Measurements from ENCODE around the gene RIOK3. TPM values are rescaled to one million over a fixed set of nuclear protein-coding genes. Genes with fewer than 3 reads are reported as not detected.

The RIOK3 gene
- total RNA-seq, 1 experiment from 2014 or later: 42.5 TPM

- H3K9me3 ChIP-seq (ENCODE audit: control insufficient read depth in 1 of 2, insufficient read depth in 1 of 2, low read depth in 1 of 2, low read length in 2 of 2): no peaks in the 10 kb centered on the region
- POLR2A ChIA-PET: interaction anchor here (1.3 kb wide), 1 partner anchor 211 kb away, joined by 3 read pairs; no protein-coding TSS in a partner anchor
- TF ChIP-seq FOSL1 (IDR thresholded peaks at IDR 0.05; ENCODE audit: low read depth) (no peak), MAX (IDR thresholded peaks at IDR 0.05) (no peak), SP1 (IDR thresholded peaks at IDR 0.05; ENCODE audit: low read depth) (no peak), POLR2AphosphoS5 (IDR thresholded peaks at IDR 0.05; ENCODE audit: low read depth, low read length) (no peak), CBX3 (IDR thresholded peaks at IDR 0.05; ENCODE audit: low read depth) (no peak), SRF (IDR thresholded peaks at IDR 0.05; ENCODE audit: low read depth) (no peak), REST (IDR thresholded peaks at IDR 0.05; ENCODE audit: low read depth) (no peak), TCF7L2 (IDR thresholded peaks at IDR 0.05; ENCODE audit: borderline replicate concordance, extremely low read depth, insufficient read depth, insufficient read length) (no peak), ELF1 (IDR thresholded peaks at IDR 0.05; ENCODE audit: borderline replicate concordance, low read depth) (no peak), SIN3A (IDR thresholded peaks at IDR 0.05; ENCODE audit: low read depth) (no peak), EGR1 (IDR thresholded peaks at IDR 0.05; ENCODE audit: low read depth) (no peak)
- TF ChIP-seq, protein P1, sequence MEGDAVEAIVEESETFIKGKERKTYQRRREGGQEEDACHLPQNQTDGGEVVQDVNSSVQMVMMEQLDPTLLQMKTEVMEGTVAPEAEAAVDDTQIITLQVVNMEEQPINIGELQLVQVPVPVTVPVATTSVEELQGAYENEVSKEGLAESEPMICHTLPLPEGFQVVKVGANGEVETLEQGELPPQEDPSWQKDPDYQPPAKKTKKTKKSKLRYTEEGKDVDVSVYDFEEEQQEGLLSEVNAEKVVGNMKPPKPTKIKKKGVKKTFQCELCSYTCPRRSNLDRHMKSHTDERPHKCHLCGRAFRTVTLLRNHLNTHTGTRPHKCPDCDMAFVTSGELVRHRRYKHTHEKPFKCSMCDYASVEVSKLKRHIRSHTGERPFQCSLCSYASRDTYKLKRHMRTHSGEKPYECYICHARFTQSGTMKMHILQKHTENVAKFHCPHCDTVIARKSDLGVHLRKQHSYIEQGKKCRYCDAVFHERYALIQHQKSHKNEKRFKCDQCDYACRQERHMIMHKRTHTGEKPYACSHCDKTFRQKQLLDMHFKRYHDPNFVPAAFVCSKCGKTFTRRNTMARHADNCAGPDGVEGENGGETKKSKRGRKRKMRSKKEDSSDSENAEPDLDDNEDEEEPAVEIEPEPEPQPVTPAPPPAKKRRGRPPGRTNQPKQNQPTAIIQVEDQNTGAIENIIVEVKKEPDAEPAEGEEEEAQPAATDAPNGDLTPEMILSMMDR (IDR thresholded peaks at IDR 0.05 in 2 of 3, conservative IDR thresholded peaks at IDR 0.05 in 1 of 3; ENCODE audit: borderline replicate concordance in 1 of 3, insufficient read depth in 1 of 3, low read depth in 2 of 3, low read length in 2 of 3): no peak
- H3K79me2 ChIP-seq (ENCODE audit: insufficient read depth, low read length): peaks cover 8% of the 10 kb centered on the region; the same call in 1 of the 2 replicates
- no peaks in the 10 kb centered on the region for H3K9me2 ChIP-seq (ENCODE audit: insufficient read depth)
- H4K20me1 ChIP-seq (ENCODE audit: insufficient read depth): no peaks in the 10 kb centered on the region
- H3K27ac ChIP-seq (ENCODE audit: low read depth, low read length): no peak overlapping the region
- H3K9ac ChIP-seq (ENCODE audit: low read length): no peak overlapping the region
- peaks cover 10 to 31% of the 10 kb centered on the region in 2 experiments for H3K4me1 ChIP-seq (ENCODE audit: control insufficient read depth in 1 of 2, insufficient read depth in 2 of 2, low read length in 2 of 2)
- DNase-seq (ENCODE audit: low read depth, low spot score) (no peak), ATAC-seq (no peak)
- H3K27me3 ChIP-seq (ENCODE audit: insufficient read depth, low read length): no peaks in the 10 kb centered on the region
- RAD21 ChIA-PET (ENCODE audit: low non-redundant PET in 1 of 2, low total read pairs in 2 of 2, uncharacterized antibody in 2 of 2, unreplicated experiment in 2 of 2): interaction anchor here (0.6 to 1.3 kb wide), 3 partner anchors 86 to 204 kb away, joined by 3 to 7 read pairs (median 6); no protein-coding TSS in a partner anchor
- H3K36me3 ChIP-seq (ENCODE audit: control insufficient read depth in 1 of 2, insufficient read depth in 2 of 2, low read length in 2 of 2): no peaks in the 10 kb centered on the region
- no TSS peak for BruUV-seq (replicated peaks)
- no peak overlapping the region for H3K4me3 ChIP-seq (replicated peaks in 1 of 2; ENCODE audit: low read depth in 1 of 2, low read length in 2 of 2)
- peak overlapping the region; percentile 57 for H2AFZ ChIP-seq (ENCODE audit: low read depth, low read length, poor library complexity, severe bottlenecking)
- intact Hi-C loops (cut with micrococcal nuclease): loop anchor here (1.0 to 10.0 kb wide), 4 partner anchors 88 to 615 kb away; partner anchors contain the start of gene NPC1
- CTCF ChIA-PET: interaction anchor here (0.6 to 1.3 kb wide), 4 partner anchors 12 to 369 kb away, joined by 3 to 11 read pairs (median 6); no protein-coding TSS in a partner anchor
- H3K4me2 ChIP-seq (ENCODE audit: low read length): no peak overlapping the region
Measured at GRCh38 chr18:23499291-23499781, 46.2 kb downstream of the RIOK3 start.

Measured in HCT116 (cell line).